RPMI7951 (cell line): ENCODE results near the gene SLC7A5. TPM values are rescaled to one million over a fixed set of nuclear protein-coding genes. Genes with fewer than 3 reads are reported as not detected.
A peak's percentile ranks its signal among the peaks of the same experiment; 100 is the strongest.
"Not testable (repeated sequence)": the region's sequence is repeated elsewhere in the genome, so short reads cannot be mapped to it uniquely, and the experiment has no call there.

Experiments
- DNase-seq: peaks from one replicate; pipeline ENCODE4 v3.0.0-alpha.2; 2012; ENCODE audit warnings: low read depth
- total RNA-seq: library from RNA; depleted of rRNA; stranded (reverse); fragments of >200 nt; shearing (Covaris generic); gene quantifications from 2 replicates; pipeline ENCODE4 v1.2.3, GENCODE V29; 2014

SLC7A5 gene
- total RNA-seq, 1 experiment from 2014 or later = 27.3 TPM

DNA sequence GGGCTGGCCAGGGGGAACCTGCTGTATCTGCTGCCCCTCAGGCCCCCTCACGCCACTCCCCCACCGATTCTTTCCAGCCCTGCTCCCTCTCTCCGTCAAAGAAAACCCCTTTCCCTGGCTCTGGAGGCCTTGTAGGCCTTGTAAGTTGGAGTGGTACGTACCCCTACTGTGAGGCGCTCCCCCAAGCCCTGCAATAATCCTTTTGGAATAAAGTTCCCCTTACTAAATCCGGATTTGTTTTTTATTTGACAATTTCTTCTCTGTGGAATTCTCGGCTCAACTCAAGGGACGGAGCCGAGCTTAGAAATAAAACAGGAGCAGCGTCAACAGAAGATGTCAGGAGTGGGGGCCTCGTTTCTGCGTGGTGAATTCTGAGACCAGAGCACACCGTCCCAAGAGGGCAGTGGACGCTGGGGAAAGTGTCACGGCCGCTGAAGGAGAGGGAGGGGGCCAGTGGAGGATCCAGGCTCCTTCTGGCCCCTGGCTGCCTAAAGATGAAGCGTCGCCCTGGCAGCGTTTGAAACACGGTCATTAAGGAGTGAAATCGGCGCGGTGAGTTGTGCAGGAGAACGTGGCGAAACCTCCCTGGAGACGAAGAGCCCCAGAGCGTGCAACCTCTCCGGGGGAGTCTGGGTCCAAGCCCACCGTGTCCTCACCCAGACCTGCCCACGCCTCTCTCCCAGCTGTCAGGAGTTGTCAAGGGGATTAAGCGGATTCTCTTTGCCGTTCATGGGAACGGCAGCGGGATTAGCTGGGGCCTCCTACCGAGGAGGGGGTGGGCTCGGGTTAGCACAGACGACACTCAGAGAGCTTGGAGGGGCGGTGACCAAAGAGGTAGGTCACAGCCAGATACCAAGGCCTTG is 47.0 kb downstream of the SLC7A5 start:
- DNase-seq = no peak

DNA sequence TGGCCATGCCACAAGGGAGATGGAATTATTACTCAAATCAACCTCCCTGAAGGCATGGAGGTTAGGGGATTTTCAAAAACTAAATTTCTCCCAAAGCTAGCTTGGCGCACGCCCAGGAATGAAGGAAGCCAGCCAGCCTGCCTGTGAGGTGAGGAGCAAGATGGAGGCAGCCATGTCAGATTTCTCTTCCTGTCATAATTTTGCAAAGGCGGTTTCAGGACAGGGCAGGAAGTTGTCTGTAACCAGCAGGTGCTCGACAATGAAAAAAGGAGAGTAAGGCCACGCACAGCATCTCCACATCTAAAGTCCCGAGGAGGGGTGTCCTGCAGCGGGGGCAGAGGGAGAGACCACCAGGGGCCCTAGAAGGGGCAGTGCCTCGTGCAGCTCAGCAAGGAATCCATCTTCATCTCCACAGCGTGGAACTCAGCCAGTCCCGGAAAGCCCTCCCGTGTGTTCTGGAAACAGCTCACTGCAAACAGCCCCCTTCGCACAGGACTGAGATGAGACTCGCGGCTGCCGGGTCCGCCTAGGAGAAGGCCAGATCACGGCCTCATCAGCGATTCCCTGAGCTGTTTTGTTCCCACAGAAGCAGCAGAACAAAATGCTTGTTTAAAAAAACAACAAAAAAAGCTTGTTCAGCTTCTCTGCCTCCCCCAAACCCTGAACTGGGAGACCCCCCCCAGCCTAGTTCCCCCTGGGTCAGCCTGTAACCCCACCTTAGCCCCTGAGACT is 47.8 kb downstream of the SLC7A5 start:
- DNase-seq = no peak

DNA sequence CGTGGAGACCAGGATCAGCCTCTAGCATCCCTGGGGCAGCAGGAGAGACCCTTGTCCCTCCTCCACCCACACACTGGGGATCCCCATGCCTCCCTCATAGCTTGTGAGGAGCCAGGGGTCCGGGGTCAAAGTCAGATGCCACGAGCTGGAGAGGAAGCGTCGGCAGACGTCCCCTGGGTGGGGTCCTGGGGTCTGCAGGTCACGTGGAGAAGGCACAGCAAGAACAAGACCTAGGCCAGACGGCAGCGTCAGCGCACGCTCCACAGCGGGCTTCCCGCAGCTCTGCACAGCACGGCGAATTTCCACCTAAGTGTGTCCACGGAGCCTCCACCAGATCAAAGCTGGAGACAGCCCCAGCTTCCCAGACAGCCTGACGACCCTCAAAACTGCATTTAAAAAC is 49.3 kb downstream of the SLC7A5 start:
- DNase-seq = no peak

DNA sequence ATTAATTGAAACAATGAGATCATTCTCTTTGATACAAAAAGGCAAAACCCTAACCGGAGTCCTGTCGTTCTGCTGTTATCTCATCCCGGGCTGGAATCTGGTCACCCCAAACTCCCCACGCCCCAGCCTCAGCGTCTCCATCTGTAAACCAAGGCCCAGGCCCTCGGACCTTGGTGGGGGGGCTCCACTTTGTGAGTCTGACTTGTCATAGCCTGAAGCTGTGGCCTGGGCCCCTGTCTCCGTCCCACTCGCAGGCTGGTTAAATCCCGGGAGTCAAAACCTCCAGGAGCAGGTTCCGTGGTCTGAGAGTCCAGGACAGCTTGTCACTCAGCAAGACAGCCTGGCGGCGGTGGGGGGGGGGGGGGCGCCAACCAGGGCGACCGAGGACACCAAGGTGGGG is 50.0 kb downstream of the SLC7A5 start:
- DNase-seq = no peak

DNA sequence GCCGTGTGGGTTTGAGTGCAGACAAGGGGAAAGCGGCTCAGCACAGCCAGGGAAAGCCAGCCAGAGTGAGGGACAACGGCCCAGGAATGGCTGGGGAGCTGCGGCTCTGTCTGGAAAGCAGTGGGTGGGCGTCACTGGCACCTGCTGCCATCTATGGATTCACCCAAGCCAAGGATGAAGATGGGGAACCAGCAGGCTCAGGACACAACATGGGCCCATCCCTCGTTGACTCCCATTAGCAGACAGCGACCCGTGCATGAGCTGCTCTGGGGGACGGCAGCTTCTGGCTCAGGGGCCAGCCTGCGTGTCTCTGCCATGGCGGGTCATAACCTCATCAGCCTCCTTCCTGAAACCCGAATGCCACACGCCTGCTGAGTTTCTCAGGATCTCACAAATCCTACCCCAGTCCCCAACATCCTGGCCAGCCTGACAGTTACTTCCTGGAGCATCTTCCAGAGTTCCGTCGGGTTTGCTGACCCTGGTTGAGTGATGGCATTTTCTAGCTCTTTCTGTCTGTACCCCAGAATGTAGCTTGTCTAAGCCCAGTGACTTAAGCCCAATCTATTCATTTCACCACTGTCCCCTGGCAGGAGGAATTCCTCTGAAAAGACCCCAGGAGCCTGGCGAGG is 50.7 kb downstream of the SLC7A5 start:
- no peak for DNase-seq

DNA sequence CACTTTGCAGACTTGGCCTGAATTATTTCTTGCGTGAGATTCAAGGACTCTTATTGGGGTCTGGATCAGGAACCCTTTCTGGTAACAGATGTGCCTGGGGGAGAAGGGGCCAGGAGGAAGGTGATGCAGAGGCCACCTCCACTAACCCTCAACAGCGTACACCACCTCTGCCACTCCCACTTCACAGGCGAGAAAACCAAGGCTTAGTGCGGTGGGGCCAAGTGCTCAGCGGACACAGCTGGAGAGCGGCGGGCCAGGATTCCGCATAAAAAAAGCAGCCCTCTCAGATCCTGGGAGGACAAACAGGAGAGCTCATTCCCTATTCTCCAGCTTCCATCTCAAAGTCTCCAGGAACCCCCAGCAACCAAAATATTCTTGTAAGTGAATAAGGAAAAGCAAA is 51.4 kb downstream of the SLC7A5 start:
- DNase-seq = no peak

DNA sequence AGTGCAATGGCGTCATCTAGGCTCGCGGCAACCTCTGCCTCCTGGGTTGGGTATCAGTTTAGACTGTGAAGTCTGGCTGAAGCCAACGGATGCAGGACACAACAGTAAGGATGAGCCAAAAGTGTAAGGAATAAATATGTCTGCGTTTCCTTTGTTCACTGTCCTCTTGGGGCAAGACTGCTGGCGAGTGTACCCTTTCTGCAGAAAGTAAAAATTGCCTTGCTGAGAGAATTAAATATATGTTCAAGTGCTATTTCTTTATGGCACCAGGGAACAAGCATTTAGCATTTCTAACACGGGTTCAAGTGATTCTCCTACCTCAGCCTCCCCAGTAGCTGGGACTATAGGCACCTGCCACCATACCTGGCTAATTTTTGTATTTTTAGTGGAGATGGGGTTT is 51.9 kb downstream of the SLC7A5 start:
- DNase-seq = not testable (repeated sequence)

DNA sequence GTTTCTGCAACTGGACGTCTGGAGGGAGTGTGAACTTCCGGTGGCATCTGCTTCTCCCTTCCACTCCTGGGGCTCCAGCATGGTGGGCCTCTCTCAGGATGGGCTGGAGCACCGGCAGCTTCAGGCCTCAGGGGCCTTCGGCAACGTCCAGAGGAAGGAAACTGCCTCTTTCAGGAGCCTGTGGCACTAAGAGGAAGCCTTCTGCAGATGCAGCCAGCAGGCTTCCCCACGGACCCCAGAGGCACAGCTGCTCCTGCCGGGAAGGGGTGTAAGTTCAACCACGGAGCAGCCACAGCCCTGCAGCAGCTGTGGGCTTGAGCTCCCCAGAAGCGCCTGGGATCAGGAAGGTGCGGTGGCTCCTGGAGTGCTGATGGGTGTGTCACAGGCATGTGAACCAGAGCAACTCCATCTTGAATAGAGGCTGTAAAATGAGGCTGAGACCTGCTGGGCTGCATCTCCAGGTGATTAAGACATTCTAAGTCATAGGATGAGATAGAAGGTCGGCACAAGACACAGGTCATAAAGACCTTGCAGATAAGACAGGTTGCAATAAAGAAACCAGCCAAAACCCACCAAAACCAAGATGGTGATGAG is 52.7 kb downstream of the SLC7A5 start:
- no peak for DNase-seq

DNA sequence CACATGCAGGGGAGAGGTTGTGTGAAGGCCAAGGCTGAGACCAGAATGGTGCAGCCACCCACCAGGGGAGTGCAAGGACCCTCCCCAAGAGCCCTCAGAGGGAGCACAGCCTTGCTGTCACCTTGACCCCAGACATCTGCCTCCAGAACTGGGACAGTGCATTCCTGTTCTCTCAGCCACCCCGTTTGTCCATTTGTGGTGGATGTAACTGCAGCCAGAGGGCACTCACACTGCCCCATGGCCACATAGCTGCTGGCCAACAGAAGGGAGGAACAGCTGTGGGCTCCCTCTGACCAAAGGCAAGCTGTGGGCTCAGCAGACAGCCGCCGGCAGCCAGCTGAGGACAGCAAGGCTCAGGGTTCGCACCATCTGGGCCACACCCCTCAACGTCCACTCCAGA is 53.7 kb downstream of the SLC7A5 start:
- peak; percentile 52 for DNase-seq

DNA sequence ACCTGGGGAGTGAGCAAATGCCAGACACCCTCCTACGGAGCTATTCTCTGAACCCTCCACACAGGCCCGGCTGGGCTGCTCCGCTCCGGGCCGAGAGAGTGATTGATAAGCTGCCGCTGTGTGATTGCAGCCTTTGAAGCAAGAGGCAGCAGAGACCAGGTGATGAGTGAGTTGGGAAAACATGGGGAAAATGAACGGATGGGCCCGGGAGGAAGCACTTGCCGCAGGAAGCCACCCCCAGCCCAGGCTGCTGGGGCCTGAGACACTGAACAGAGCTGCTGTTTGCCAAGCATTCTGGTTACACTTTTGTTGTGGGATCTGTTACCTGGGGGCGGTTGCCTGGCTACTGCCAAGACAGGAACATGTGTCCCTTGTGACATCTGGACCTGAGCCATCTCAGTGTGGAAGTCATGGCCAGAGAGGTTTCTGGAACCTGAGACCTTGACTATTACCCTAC is 57.1 kb downstream of the SLC7A5 start:
- no peak for DNase-seq

DNA sequence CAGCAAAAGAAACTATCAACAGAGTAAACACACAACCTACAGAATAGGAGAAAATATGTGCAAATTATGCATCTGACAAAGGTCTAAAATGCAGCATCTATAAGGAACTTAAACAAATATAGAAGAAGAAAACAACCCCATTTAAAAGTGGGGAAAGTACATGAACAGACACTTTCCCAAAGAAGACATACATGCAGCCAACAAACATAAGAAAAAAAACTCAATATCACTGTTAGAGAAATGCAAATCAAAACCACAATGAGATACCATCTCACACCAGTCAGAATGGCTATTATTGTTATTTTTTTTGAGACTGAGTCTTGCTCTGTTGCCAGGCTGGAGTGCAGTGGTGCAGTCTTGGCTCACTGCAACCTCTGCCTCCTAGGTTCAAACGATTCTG is 57.9 kb downstream of the SLC7A5 start:
- DNase-seq = not testable (repeated sequence)

DNA sequence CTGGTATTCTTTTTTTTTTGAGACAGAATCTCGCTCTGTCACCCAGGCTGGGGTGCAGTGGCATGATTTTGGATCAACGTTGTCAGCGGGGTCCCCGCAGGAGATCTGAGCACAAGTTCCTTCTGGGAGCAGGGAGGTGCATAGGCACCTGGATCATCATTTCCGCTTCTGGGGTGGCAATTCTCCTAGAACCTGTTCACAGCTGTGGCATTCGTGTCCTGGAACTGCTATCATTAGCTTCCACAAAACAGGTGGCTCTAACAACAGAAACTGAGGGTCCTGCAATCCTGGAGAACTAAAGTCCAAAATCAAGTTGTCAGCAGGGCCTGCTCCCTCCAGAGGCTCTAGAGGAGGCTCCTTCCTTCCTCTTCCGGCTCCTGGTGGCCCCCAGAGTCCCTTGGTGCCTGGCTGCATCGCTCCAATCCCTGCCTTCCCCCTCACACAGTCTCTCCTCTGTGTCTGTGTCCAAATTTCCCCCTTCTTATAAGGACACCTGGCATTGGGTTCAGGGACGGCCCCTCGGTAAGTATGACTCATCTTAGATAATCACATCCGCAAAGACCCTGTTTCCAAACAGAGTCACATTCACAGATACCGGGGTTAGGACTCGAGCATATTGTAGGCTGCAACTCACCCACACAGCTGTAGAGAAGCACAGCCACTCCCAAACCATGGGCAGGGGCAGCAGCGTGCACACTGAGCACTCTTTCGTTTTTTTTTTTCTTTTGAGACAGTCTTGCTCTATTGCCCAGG is 60.0 kb downstream of the SLC7A5 start:
- DNase-seq = peak; percentile 65

DNA sequence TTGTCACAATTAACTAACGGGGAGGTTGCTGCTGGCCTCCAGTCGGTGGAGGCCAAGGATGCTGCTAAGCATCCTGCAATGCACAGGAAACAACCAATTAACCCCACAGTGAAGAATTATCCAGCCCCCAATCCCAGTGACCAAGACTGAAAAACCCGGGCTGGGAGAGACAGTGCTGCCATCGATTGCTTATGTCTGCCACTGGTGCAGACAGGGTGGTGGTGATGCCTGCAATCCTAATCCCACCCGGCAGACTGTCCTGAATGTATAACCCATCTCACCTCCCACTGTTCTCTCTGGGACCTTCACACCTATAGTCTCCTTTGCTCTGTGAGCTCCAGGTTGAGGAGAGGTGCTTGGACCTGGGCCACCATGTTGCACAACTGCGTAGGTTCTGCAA is 61.2 kb downstream of the SLC7A5 start:
- no peak for DNase-seq

DNA sequence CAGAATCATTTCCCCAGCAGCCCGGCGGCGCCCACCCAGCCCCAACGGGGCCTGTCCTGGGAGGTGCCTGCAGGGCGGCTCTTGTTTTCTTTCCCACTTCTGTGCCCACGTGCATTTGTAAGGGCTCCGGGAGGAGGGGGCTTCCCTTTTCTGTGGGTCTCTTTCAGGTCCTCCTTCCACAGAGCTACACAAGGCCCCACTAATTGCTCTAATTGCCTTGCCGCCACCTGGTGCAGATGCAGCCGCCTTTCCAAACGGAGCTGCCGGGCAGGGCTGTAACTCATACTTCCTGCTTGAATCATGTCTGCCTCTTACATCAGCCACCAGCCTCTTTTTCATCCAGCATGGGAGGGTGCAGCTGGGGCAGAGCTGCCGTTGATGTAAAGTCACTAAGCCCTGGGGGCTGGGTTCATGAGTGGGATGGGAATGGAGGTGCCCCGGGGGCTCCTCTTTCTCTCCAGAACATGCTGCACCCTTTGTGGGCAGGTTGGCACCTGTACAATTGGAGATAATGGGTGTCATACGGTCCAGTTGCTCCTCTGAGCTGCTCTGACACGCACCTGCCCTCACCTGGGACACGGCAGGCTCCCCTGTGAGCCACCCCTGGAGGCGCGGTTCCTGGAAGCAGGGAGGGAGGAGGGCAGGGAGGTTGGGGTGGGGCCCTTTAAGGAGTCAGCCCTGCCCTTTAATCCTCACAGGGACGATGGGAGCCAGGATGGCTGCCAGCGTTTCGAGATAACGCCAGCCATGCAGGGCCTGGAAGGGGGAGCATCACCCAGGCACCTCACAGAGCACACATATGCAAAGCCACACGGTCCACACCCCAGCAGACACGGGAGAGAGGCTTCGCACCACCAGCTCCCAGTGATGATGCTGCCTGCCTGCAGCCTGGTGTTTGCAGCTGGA is 62.4 kb downstream of the SLC7A5 start:
- peak; percentile 90 for DNase-seq

DNA sequence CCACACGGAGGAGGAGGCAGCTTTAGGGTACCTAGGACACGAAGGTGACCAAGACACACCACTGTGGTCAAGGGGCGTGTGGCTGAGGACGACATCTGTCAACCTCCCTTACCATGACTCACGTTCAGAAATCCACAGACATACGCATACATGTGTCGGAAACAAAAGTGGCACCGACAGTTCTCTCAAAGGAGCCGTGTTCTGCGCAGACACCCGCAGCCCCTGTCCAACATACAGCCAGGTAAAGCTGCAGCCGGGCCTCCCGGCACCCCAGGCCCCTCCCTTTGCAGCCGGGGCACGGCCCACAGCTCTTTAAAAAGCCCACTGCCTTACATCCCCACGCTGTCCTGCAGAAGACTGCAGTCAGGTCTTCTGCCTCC is 63.1 kb downstream of the SLC7A5 start:
- DNase-seq = peak; percentile 65

DNA sequence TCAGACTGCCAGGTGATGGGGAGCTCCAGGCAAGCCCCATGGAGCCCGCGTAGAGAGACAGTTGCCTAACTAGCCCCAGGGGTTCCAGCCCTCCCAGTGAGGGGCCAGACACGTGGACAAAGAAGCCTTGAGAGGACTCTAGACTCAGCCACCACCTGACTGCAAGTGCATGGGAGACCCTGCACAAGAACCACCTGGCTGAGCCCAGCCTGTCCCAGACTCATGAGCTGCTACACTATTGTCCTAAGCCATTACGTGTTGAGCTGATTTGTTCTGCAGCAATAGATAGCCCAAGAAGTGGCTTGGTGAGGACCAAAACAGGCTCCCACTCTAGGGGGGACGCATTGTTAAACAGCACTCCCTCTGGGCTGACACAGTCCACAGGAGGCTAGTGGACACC is 65.9 kb downstream of the SLC7A5 start:
- no peak for DNase-seq

DNA sequence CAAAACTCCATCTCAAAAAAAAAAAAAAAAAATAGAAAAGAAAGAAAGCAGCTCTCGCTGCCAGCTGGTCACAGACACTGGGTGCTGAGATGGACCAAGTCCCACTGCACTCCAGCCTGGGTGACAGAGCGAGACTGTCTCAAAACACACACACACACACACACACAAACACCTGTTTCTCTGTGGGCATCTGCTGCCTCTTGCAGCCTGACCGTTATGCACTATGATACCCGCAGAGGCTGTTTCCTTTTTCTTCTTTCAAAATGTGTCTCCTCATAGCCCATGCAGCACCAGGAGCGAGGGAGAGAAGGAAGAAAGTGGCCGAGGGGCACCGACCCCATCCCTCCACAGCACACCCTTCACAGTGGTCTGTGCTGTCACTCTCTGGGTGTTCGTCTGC is 66.6 kb downstream of the SLC7A5 start:
- DNase-seq = no peak

DNA sequence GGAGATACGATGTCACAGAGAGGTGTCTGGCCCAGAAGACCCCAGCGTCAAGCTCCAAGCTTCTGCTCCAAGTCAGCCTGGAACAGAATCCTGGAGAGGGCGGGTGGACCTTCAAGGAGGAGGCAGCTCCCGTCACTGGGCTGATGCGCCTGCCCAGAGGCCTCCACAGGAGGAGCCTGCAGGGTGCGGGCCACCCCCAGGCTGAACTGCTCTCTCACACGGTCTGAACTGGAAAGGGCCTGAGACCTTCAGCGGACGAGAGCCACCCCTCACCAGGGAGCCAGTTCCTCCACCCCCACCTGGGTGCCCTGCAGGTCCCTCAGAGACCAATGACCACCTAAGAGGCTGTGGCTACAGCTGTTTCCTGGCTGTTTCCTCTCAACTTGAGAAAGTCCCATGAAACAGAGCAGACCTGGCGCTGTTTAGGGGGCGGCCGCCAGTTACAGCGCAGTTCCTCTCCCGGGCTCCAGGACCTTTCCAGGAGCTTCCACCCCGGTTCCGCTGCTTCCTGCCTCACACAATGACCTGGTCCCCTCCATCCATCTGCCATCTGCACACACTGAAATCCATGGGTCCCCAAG is 67.5 kb downstream of the SLC7A5 start:
- no peak for DNase-seq

DNA sequence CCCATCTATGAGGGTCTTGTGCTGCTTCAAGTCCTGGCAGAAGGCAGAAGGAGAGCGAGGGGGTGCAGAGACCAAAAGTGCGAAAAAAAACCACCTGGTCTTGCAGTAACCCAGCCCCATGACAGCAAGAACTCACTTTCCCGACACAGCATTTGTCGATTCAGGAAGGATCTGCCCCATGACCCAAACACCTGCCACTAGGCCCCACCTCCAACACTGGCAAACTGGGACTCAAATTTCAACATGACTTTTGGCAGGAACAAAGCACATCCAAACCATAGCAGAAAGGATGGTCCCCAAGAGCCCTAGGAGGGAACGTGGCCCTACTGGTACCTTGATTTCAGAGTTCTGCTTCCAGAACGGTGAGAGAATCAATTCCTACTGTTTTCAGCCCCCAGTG is 68.8 kb downstream of the SLC7A5 start:
- DNase-seq = no peak

DNA sequence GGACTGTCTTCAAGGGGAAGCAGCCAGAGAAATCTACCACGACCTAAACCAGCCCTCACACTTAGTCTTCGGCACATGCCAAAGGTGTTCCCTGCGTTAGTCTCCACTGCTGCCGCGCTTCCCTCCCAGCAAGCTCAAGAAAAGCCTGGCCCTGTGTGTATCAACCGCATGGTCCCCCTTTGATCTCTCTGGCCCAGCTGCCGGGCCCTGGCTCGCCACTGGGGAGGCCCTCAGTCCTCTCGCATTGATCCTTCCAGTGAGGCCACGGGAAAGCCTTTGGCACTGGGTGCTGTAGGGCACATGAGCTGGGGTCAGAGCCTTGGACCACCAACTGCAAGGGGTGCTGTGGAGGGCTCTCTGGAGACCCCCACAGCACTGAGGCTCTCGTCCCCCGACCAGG is 74.0 kb downstream of the SLC7A5 start:
- DNase-seq = no peak
